Astrocyte of the cerebellum (primary cell): ENCODE data around the gene CAB39.

ENCODE experiments used
- DNase-seq: peaks from one replicate; pipeline ENCODE4 v3.0.0-alpha.2; 2011; ENCODE audit warnings: low read depth
- H3K4me3 ChIP-seq: 2 replicates; pipeline ENCODE4 v1.5.1; 2011; ENCODE audit warnings: mild to moderate bottlenecking, low read depth, low read length, moderate library complexity
- in situ Hi-C: cut with HindIII; loops from 2 replicates; pipeline ENCODE4 v1.10.0; 2017; ENCODE audit warnings: low sequenced_read_pairs
- TF ChIP-seq, protein P1 (sequence below): IDR thresholded peaks from 2 replicates; pipeline ENCODE4 v1.5.1; 2012; ENCODE audit warnings: low read length, low read depth, moderate library complexity, mild to moderate bottlenecking; ENCODE audit errors: missing control alignments

CAB39 gene

GRCh38 chr2:230674966-230675672 lies 37.5 kb upstream of the CAB39 start:
- in situ Hi-C loops = no loop called here
- no peak overlapping the region for H3K4me3 ChIP-seq
- TF ChIP-seq, protein P1, sequence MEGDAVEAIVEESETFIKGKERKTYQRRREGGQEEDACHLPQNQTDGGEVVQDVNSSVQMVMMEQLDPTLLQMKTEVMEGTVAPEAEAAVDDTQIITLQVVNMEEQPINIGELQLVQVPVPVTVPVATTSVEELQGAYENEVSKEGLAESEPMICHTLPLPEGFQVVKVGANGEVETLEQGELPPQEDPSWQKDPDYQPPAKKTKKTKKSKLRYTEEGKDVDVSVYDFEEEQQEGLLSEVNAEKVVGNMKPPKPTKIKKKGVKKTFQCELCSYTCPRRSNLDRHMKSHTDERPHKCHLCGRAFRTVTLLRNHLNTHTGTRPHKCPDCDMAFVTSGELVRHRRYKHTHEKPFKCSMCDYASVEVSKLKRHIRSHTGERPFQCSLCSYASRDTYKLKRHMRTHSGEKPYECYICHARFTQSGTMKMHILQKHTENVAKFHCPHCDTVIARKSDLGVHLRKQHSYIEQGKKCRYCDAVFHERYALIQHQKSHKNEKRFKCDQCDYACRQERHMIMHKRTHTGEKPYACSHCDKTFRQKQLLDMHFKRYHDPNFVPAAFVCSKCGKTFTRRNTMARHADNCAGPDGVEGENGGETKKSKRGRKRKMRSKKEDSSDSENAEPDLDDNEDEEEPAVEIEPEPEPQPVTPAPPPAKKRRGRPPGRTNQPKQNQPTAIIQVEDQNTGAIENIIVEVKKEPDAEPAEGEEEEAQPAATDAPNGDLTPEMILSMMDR = no peak
- DNase-seq = no peak

DNA sequence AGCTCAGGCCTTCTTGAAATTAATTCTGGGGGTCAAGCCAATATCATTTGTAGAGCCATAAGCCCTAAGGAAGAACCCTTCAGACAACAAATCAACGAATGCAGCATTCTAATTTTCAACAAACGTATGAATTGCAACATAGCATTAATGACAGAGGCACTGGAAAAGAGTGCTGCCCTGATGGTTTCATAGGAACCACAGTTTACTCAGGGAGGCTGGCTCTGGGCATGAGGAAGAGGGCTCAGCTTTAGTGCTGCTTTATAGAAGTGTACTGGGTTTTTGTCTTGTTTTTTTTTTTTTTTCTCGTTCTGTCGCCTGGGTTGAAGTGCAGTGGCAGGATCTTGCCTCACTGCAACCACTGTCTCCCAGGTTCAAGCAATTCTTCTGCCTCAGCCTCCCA lies 36.1 kb upstream of the CAB39 start:
- no peak for DNase-seq
- in situ Hi-C loops = no loop called here
- no peak overlapping the region for H3K4me3 ChIP-seq
- TF ChIP-seq, protein P1 = no peak

DNA sequence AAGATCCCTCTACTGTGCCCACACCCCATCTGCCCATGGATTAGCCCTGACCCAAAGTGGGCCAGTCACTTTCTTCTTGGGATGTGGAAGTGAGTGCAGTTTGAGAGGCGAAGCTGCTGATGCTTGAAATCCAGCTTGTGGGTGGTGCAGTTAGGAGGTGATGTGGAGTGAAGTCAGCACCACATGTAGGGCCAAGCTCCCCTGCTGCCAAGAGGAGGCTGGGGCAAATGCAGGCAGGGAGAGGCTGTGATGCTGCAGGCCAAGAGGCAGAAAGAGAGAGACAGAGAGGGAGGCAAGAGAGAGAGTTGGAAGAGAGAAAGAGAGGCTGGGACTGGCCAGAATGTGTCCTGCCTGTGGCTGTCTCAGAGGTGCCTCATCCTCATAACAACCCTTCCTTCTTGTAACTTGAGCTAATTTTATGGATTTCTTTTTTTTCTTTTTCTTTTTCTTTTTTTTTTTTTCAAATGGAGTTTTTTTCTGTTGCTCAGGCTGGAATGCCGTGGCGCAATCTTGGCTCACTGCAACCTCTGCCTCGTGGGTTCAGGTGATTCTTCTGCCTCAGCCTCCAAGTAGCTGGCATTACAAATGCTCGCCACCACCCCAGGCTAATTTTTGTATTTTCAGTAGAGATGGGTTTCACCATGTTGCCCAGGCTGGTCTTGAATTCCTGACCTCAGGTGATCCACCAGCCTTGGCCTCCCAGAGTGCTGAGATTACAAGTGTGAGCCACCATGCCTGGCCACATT lies 35.3 kb upstream of the CAB39 start:
- DNase-seq = no peak
- in situ Hi-C loops = no loop called here
- TF ChIP-seq, protein P1 = no peak
- no peak overlapping the region for H3K4me3 ChIP-seq

DNA sequence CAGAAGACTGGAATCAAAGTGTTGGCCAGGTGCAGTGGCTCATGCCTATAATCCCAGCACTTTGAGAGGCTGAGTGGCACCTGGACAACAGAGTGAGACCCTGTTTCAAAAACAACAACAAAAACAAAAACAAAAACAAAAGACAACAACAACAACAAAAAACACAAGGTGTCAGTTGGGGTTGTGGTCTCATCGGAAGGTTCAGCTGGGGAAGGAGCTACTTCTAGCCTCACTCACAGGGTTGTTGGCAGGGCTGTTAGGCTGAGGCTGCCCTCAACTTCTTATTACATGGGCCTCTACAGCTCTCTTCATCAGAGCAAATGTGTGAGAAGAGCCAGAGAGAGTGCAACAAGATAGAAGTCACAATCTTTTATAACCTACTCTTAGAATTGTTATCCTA lies 34.6 kb upstream of the CAB39 start:
- TF ChIP-seq, protein P1 = no peak
- in situ Hi-C loops = no loop called here
- no peak overlapping the region for H3K4me3 ChIP-seq
- no peak for DNase-seq

GRCh38 chr2:230678451-230678850 lies 34.2 kb upstream of the CAB39 start:
- no peak for DNase-seq
- in situ Hi-C loops = no loop called here
- TF ChIP-seq, protein P1 = no peak

DNA sequence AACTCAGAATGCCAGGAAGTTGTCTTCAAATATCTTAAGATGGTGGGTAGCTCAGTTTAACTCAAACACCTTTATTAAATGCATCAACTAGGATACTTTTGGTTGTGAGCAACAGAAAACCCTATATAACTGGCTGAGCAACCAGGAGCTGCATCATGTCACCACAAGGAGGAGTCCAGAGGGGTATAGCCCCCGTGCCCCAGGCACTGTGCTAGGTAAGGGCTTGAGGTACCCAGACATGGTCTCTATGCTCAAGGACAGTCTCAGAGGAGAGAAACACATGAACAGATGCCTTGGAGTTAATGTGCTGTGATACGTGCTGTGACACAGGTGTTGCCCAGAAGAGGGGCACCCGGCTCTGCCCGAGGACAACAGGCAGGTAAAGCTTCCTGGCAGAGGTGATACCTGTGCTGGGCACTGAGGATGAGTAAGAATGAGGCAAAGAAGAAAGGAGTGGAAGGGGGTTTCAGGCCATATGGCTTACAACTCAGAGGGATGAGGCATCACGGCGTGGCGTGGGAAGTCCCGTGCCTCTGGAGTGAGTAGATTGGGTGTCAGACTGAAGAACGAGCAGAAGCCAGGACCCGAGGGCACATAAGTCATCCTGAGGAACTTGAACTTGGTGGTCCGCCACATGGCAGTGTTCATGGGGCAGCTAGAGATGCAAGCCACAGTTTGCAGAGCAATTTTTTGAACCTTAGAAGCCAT lies 32.0 kb upstream of the CAB39 start:
- in situ Hi-C loops = no loop called here
- no peak for DNase-seq
- H3K4me3 ChIP-seq = no peak overlapping the region
- TF ChIP-seq, protein P1 = no peak

More at GRCh38 chr2:230678451-230678850, 34.2 kb upstream of the CAB39 start:
- no peak overlapping the region for H3K4me3 ChIP-seq
